A673 (cell line): ENCODE results near the gene TEAD1. TPM values are rescaled to one million over a fixed set of nuclear protein-coding genes. Genes with fewer than 3 reads are reported as not detected.

Experiments used
- BruUV-seq: library from RNA; stranded (reverse); fragments of 400-500 nt; replicated peaks from 2 replicates; lab custom pipeline; 2021; lab: Mats Ljungman, UMichigan
- CTCF ChIA-PET: fragments of 300-600 bp; sonication (Branson Sonifier 250); formaldehyde crosslinking; loops from one replicate; lab custom pipeline; 2022; ENCODE audit warnings: antibody characterized with exemption; lab: Charles Lee
- POLR2A ChIA-PET: fragments of 300-600 bp; sonication (Branson Sonifier 250); formaldehyde crosslinking; loops from one replicate; lab custom pipeline; 2022; ENCODE audit warnings: antibody characterized with exemption; ENCODE audit not compliant: low non-redundant PET; lab: Charles Lee
- DNase-seq: peaks from one replicate; pipeline ENCODE4 v3.0.0-alpha.2; 2015; ENCODE audit warnings: low spot score
- H3K27ac ChIP-seq: fragments of 200-600 bp; sonication (generic); 2 replicates; pipeline ENCODE4 v1.5.1; 2016; ENCODE audit warnings: mixed run types, low read depth, mild to moderate bottlenecking, mixed read lengths, antibody characterized with exemption, low read length; ENCODE audit not compliant: poor library complexity, severe bottlenecking
- H3K27me3 ChIP-seq: fragments of 200-600 bp; sonication (generic); replicated peaks from 2 replicates; pipeline ENCODE4 v1.6.1; 2017; ENCODE audit warnings: mixed run types, low read depth, mild to moderate bottlenecking, mixed read lengths, antibody characterized with exemption, low read length; ENCODE audit not compliant: insufficient read depth, poor library complexity
- H3K36me3 ChIP-seq: fragments of 200-600 bp; sonication (generic); 2 replicates; pipeline ENCODE4 v1.6.1; 2016; ENCODE audit warnings: mixed run types, mild to moderate bottlenecking, mixed read lengths, antibody characterized with exemption, low read length; ENCODE audit not compliant: insufficient read depth, poor library complexity, severe bottlenecking
- H3K4me1 ChIP-seq: fragments of 200-600 bp; sonication (generic); 2 replicates; pipeline ENCODE4 v1.6.1; 2017; ENCODE audit warnings: mixed run types, mild to moderate bottlenecking, mixed read lengths, antibody characterized with exemption, low read length; ENCODE audit not compliant: insufficient read depth, poor library complexity, severe bottlenecking
- H3K4me3 ChIP-seq: fragments of 200-600 bp; sonication (generic); 2 replicates; pipeline ENCODE4 v1.5.1; 2016; ENCODE audit warnings: low read depth, mixed run types, mild to moderate bottlenecking, mixed read lengths, low read length; ENCODE audit not compliant: poor library complexity, severe bottlenecking
- H3K9me3 ChIP-seq: fragments of 200-600 bp; sonication (generic); 2 replicates; pipeline ENCODE4 v1.6.1; 2016; ENCODE audit warnings: mixed run types, low read depth, mild to moderate bottlenecking, mixed read lengths, antibody characterized with exemption, low read length; ENCODE audit not compliant: poor library complexity, severe bottlenecking
- CTCF ChIP-seq: fragments of 300-800, 200-600 bp; sonication (generic); conservative IDR thresholded peaks from 2 replicates; pipeline ENCODE4 v1.5.1; 2017; ENCODE audit warnings: low read depth, mild to moderate bottlenecking, antibody characterized with exemption, low read length, moderate library complexity, mixed read lengths
- EZH2 ChIP-seq: fragments of 200-600 bp; sonication (generic); IDR thresholded peaks from 2 replicates; pipeline ENCODE4 v1.6.1; 2017; ENCODE audit warnings: borderline replicate concordance, low read depth, mild to moderate bottlenecking, mixed read lengths, antibody characterized with exemption, low read length; ENCODE audit not compliant: poor library complexity, severe bottlenecking
- intact Hi-C: fragments of 100-400 bp; cut with micrococcal nuclease; formaldehyde crosslinking; loops from one replicate; pipeline ENCODE4 v1.10.0; 2022; ENCODE audit not compliant: unreplicated experiment
- total RNA-seq: library from RNA; stranded (reverse); gene quantifications from 2 replicates; pipeline ENCODE4 v1.2.3, GENCODE V29; 2021

The TEAD1 gene
- total RNA-seq, 1 experiment from 2014 or later: 81.8 TPM

GRCh38 chr11:12936200-12936599 is 262.0 kb downstream of the TEAD1 start:
- no TSS peak for BruUV-seq
- no peak for TF ChIP-seq CTCF
- no peak for TF ChIP-seq EZH2
- CTCF ChIA-PET: no interaction called here
- Histone ChIP-seq H3K9me3 (no peaks in the 10 kb centered on the region), H3K36me3 (peaks cover 7% of the 10 kb centered on the region), H3K27ac (no peak overlapping the region), H3K4me3 (no peak overlapping the region), H3K27me3 (no peaks in the 10 kb centered on the region), H3K4me1 (no peaks in the 10 kb centered on the region)
- POLR2A ChIA-PET: no interaction called here
- intact Hi-C loops: no loop called here
- DNase-seq: no peak

GRCh38 chr11:12938590-12939247 is 264.5 kb downstream of the TEAD1 start:
- peaks cover 15% of the 10 kb centered on the region for H3K4me1 ChIP-seq
- H3K27me3 ChIP-seq: no peaks in the 10 kb centered on the region
- H3K27ac ChIP-seq: no peak overlapping the region
- ChIA-PET CTCF (interaction anchor here (0.6 kb wide), 1 partner anchor 74 kb away, joined by 6 read pairs; no protein-coding TSS in a partner anchor), POLR2A (no interaction called here)
- no peak for DNase-seq
- H3K9me3 ChIP-seq: no peaks in the 10 kb centered on the region
- intact Hi-C loops: no loop called here
- TF ChIP-seq CTCF: no peak
- TF ChIP-seq EZH2: no peak
- BruUV-seq: no TSS peak
- peaks cover 4% of the 10 kb centered on the region for H3K36me3 ChIP-seq
- no peak overlapping the region for H3K4me3 ChIP-seq

GRCh38 chr11:12941671-12942070 is 267.4 kb downstream of the TEAD1 start:
- Histone ChIP-seq H3K9me3 (no peaks in the 10 kb centered on the region), H3K4me1 (peaks cover 19% of the 10 kb centered on the region), H3K27ac (no peak overlapping the region), H3K27me3 (no peaks in the 10 kb centered on the region), H3K4me3 (no peak overlapping the region), H3K36me3 (peaks cover 4% of the 10 kb centered on the region)
- ChIA-PET CTCF (no interaction called here), POLR2A (no interaction called here)
- no peak for TF ChIP-seq CTCF
- TF ChIP-seq EZH2: no peak
- BruUV-seq: no TSS peak
- intact Hi-C loops: no loop called here
- no peak for DNase-seq
